CD4-positive, alpha-beta T cell treated with Interleukin-12 subunit alpha and Interleukin-12 subunit beta, for 1 hour (primary cell): Measurements from ENCODE around the gene MYO6.

Experiments used
- DNase-seq: peaks from one replicate; pipeline ENCODE4 v3.0.0-alpha.2; 2020

The MYO6 gene

DNA sequence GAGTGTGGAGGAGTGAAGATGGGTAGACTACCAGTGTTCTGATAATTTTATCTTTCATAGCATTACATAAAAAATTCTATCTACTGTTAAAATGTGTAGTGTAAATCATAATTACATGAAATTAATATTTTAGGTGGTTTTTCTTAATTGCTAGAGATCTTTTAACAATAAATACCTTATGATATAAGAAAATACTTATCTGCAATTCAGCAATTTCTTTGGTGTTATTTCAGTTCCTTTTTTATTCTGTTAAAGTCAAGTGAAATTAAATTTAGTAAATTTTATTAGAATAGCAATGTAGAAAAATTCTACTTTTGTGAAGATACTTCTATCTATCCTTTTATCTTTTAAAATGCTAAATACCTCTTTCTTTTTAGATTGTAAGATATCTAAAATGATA is 219.1 kb downstream of the MYO6 start:
- no peak for DNase-seq
